ENCODE data around the gene SEMA4G. TPM values are rescaled to one million over a fixed set of nuclear protein-coding genes. Genes with fewer than 3 reads are reported as not detected.

Gene SEMA4G
- total and polyA plus RNA-seq, 2 of the 13 experiments (the other 11 are each of a cell fraction or from before 2014, with no cell fraction given), result 46.2 to 207 TPM

GRCh38 chr10:100998991-100999741, 29.9 kb downstream of the SEMA4G start (continued):
- TF ChIP-seq, protein P1, sequence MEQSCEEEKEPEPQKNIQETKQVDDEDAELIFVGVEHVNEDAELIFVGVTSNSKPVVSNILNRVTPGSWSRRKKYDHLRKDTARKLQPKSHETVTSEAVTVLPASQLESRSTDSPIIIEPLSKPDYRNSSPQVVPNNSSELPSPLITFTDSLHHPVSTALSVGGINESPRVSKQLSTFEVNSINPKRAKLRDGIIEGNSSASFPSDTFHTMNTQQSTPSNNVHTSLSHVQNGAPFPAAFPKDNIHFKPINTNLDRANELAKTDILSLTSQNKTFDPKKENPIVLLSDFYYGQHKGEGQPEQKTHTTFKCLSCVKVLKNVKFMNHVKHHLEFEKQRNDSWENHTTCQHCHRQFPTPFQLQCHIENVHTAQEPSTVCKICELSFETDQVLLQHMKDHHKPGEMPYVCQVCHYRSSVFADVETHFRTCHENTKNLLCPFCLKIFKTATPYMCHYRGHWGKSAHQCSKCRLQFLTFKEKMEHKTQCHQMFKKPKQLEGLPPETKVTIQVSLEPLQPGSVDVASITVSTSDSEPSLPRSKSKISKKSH (CRISPR knock-in tag; IDR thresholded peaks at IDR 0.05; ENCODE audit: borderline replicate concordance), result peak; percentile 87
- TF ChIP-seq ZSCAN22 (CRISPR knock-in tag; IDR thresholded peaks at IDR 0.05), result no peak
- TF ChIP-seq, protein P2, sequence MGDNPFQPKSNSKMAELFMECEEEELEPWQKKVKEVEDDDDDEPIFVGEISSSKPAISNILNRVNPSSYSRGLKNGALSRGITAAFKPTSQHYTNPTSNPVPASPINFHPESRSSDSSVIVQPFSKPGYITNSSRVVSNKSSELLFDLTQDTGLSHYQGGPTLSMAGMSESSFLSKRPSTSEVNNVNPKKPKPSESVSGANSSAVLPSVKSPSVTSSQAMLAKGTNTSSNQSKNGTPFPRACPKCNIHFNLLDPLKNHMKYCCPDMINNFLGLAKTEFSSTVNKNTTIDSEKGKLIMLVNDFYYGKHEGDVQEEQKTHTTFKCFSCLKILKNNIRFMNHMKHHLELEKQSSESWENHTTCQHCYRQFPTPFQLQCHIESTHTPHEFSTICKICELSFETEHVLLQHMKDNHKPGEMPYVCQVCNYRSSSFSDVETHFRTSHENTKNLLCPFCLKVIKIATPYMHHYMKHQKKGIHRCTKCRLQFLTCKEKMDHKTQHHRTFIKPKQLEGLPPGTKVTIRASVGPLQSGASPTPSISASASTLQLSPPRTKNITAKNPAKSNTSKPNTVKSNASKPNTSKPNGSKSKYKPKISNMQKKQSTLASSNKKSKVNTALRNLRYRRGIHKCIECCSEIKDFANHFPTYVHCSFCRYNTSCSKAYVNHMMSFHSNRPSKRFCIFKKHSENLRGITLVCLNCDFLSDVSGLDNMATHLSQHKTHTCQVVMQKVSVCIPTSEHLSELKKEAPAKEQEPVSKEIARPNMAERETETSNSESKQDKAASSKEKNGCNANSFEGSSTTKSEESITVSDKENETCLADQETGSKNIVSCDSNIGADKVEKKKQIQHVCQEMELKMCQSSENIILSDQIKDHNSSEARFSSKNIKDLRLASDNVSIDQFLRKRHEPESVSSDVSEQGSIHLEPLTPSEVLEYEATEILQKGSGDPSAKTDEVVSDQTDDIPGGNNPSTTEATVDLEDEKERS (CRISPR knock-in tag; IDR thresholded peaks at IDR 0.05), result no peak
- no peak for TF ChIP-seq GPBP1L1 (CRISPR knock-in tag; IDR thresholded peaks at IDR 0.05)
- TF ChIP-seq REPIN1 (CRISPR knock-in tag; IDR thresholded peaks at IDR 0.05; ENCODE audit: borderline replicate concordance, low read depth), result peak; percentile 81
- TF ChIP-seq MTA1 (CRISPR knock-in tag; IDR thresholded peaks at IDR 0.05; ENCODE audit: borderline replicate concordance), result peak; percentile 69
- TF ChIP-seq ZNF644 (CRISPR knock-in tag; IDR thresholded peaks at IDR 0.05; ENCODE audit: low read depth), result no peak
- peak; percentile 65; the same call in 1 of the 2 replicates for TF ChIP-seq GFI1 (CRISPR knock-in tag; IDR thresholded peaks at IDR 0.05; ENCODE audit: borderline replicate concordance)
- 0 out of 2 replicates have a peak, but pooled peaks have one; percentile 34 for TF ChIP-seq PHF20 (CRISPR knock-in tag; IDR thresholded peaks at IDR 0.05)
- 0 out of 2 replicates have a peak, but pooled peaks have one; percentile 16 for TF ChIP-seq SIX1 (CRISPR knock-in tag; IDR thresholded peaks at IDR 0.05; ENCODE audit: borderline replicate concordance)
- peak; percentile 45; the same call in 1 of the 3 replicates for TF ChIP-seq MXI1 (IDR thresholded peaks at IDR 0.05; ENCODE audit: borderline replicate concordance, low read depth, low read length)
- TF ChIP-seq ATF1 (CRISPR knock-in tag; IDR thresholded peaks at IDR 0.05), result no peak
- TF ChIP-seq ZNF589 (CRISPR knock-in tag; conservative IDR thresholded peaks at IDR 0.05), result no peak
- no peak for TF ChIP-seq ZNF841 (CRISPR knock-in tag; IDR thresholded peaks at IDR 0.05; ENCODE audit: borderline replicate concordance)
- TF ChIP-seq SUZ12 (IDR thresholded peaks at IDR 0.05; ENCODE audit: low read depth, low read length), result no peak
- no peak for TF ChIP-seq AKNA (CRISPR knock-in tag; IDR thresholded peaks at IDR 0.05; ENCODE audit: borderline replicate concordance)
- peak; percentile 71; the same call in 1 of the 2 replicates for TF ChIP-seq ZNF768 (CRISPR knock-in tag; IDR thresholded peaks at IDR 0.05)
